ENCODE data around the gene NACA2. TPM values are rescaled to one million over a fixed set of nuclear protein-coding genes. Genes with fewer than 3 reads are reported as not detected.
"Not testable (repeated sequence)": the region's sequence is repeated elsewhere in the genome, so short reads cannot be mapped to it uniquely, and the experiment has no call there.

Gene NACA2
- total and polyA plus RNA-seq, 7 donors = 0.04 TPM; not detected in 6

GRCh38 chr17:61575983-61576382 is 15.0 kb downstream of the NACA2 start:
- no peak for DNase-seq
- H3K27me3 ChIP-seq (ENCODE audit: insufficient read depth in 3 of 3, low read length in 2 of 3) = peaks cover 0 to 4% (median 3%) of the 10 kb centered on the region in 3 donors
- intact Hi-C loops (cut with DNase I) = no loop called here
- 93 to 97% (median 95%) methylated on average over 2 of the region's 2 CpGs for WGBS, 3 donors
- no peak overlapping the region for H3K4me3 ChIP-seq
- no peak for ATAC-seq
- H3K9me3 ChIP-seq = no peaks in the 10 kb centered on the region
- no peak for TF ChIP-seq CTCF (IDR thresholded peaks at IDR 0.05)
- H3K36me3 ChIP-seq (ENCODE audit: insufficient read depth in 1 of 2, low read depth in 1 of 2) = no peaks in the 10 kb centered on the region
- no peaks in the 10 kb centered on the region for H3K4me1 ChIP-seq
- no peak overlapping the region for H3K27ac ChIP-seq

- ATAC-seq (no peak), DNase-seq (no peak)
- WGBS, 3 donors = 57 to 66% (median 63%) methylated on average over 5 of the region's 5 CpGs
- Histone ChIP-seq H3K4me1 (no peaks in the 10 kb centered on the region), H3K27ac (no peak overlapping the region), H3K36me3 (ENCODE audit: insufficient read depth in 1 of 2, low read depth in 1 of 2) (no peaks in the 10 kb centered on the region), H3K4me3 (no peak overlapping the region), H3K27me3 (ENCODE audit: insufficient read depth in 3 of 3, low read length in 2 of 3) (peaks cover 0 to 4% (median 3%) of the 10 kb centered on the region in 3 donors), H3K9me3 (no peaks in the 10 kb centered on the region)
- no peak for TF ChIP-seq CTCF (IDR thresholded peaks at IDR 0.05)
- intact Hi-C loops (cut with DNase I) = no loop called here
These were observed 15.6 kb downstream of the NACA2 start for GRCh38 chr17:61575352-61575975.

- Histone ChIP-seq H3K27ac (no peak overlapping the region), H3K9me3 (peaks cover 6% of the 10 kb centered on the region), H3K36me3 (ENCODE audit: insufficient read depth in 1 of 2, low read depth in 1 of 2) (no peaks in the 10 kb centered on the region), H3K4me3 (no peak overlapping the region), H3K27me3 (ENCODE audit: insufficient read depth in 3 of 3, low read length in 2 of 3) (peaks cover 0 to 4% (median 3%) of the 10 kb centered on the region in 3 donors), H3K4me1 (no peaks in the 10 kb centered on the region)
- ATAC-seq (no peak), DNase-seq (no peak)
- TF ChIP-seq CTCF (IDR thresholded peaks at IDR 0.05) = no peak
- 20 to 22% (median 21%) methylated on average over 9 of the region's 9 CpGs for WGBS, 3 donors
- intact Hi-C loops (cut with DNase I) = no loop called here
These were observed 16.3 kb downstream of the NACA2 start for GRCh38 chr17:61574542-61575351.

GRCh38 chr17:61572547-61572946 is 18.5 kb downstream of the NACA2 start:
- intact Hi-C loops (cut with DNase I); H3K4me1 ChIP-seq; H3K27ac ChIP-seq; H3K36me3 ChIP-seq (ENCODE audit: insufficient read depth in 1 of 2, low read depth in 1 of 2); ATAC-seq; H3K27me3 ChIP-seq (ENCODE audit: insufficient read depth in 3 of 3, low read length in 2 of 3); H3K4me3 ChIP-seq; DNase-seq; H3K9me3 ChIP-seq: not testable (repeated sequence)
- 94 to 99% (median 96%) methylated on average over 7 of the region's 7 CpGs for WGBS, 3 donors

- Histone ChIP-seq H3K27ac (no peak overlapping the region), H3K36me3 (ENCODE audit: insufficient read depth in 1 of 2, low read depth in 1 of 2) (no peaks in the 10 kb centered on the region), H3K9me3 (peaks cover 9% of the 10 kb centered on the region), H3K4me3 (no peak overlapping the region), H3K4me1 (no peaks in the 10 kb centered on the region), H3K27me3 (ENCODE audit: insufficient read depth in 3 of 3, low read length in 2 of 3) (peaks cover 0 to 4% (median 0%) of the 10 kb centered on the region in 3 donors)
- 83 to 97% (median 90%) methylated on average over 1 of the region's 1 CpG for WGBS, 3 donors
- no peak for TF ChIP-seq CTCF (IDR thresholded peaks at IDR 0.05)
- DNase-seq = no peak
- intact Hi-C loops (cut with DNase I) = no loop called here
- no peak for ATAC-seq
These were observed 19.4 kb downstream of the NACA2 start for GRCh38 chr17:61571624-61572023.

Data from psoas muscle (tissue), 8 donors.